Left ventricle myocardium inferior (tissue), 1 donor: ENCODE results near the gene ACAP1. TPM values are rescaled to one million over a fixed set of nuclear protein-coding genes. Genes with fewer than 3 reads are reported as not detected.

Source experiments
- DNase-seq: peaks from one replicate; pipeline ENCODE4 v3.0.0-alpha.2; 2020
- H3K27ac ChIP-seq: fragments of 200-600 bp; replicated peaks from 2 replicates; pipeline ENCODE4 v1.8.0; 2021
- H3K27me3 ChIP-seq: fragments of 200-600 bp; 2 replicates; pipeline ENCODE4 v1.8.0; 2021; ENCODE audit warnings: low read depth
- H3K36me3 ChIP-seq: fragments of 200-600 bp; 2 replicates; pipeline ENCODE4 v1.8.0; 2021
- H3K4me1 ChIP-seq: fragments of 200-600 bp; 2 replicates; pipeline ENCODE4 v1.8.0; 2021
- H3K4me3 ChIP-seq: fragments of 200-600 bp; 2 replicates; pipeline ENCODE4 v1.8.0; 2021; ENCODE audit warnings: mild to moderate bottlenecking, moderate library complexity
- H3K9me3 ChIP-seq: fragments of 200-600 bp; replicated peaks from 2 replicates; pipeline ENCODE4 v1.8.0; 2021
- intact Hi-C: fragments of 100-400 bp; cut with micrococcal nuclease; formaldehyde crosslinking; loops from one replicate; pipeline ENCODE4 v1.11.0; 2022
- total RNA-seq: library from RNA; stranded (reverse); fragmentation: NEBNext Ultra II Directional; extraction: Animal tissue kit (Norgen Biotek cat#: 25700); gene quantifications from one replicate; pipeline ENCODE4 v1.2.1, GENCODE V29; 2021
- TF ChIP-seq, protein P1 (sequence below): fragments of 200-600 bp; IDR thresholded peaks from 2 replicates; pipeline ENCODE4 v1.8.0; 2021; ENCODE audit warnings: antibody characterized with exemption, mild to moderate bottlenecking, borderline replicate concordance
- donor health status: DM: no; HTN: yes; CAD: no; lungs with severe emphysema.

The ACAP1 gene
- total RNA-seq, 1 donor from 2014 or later, result 13.4 TPM

DNA sequence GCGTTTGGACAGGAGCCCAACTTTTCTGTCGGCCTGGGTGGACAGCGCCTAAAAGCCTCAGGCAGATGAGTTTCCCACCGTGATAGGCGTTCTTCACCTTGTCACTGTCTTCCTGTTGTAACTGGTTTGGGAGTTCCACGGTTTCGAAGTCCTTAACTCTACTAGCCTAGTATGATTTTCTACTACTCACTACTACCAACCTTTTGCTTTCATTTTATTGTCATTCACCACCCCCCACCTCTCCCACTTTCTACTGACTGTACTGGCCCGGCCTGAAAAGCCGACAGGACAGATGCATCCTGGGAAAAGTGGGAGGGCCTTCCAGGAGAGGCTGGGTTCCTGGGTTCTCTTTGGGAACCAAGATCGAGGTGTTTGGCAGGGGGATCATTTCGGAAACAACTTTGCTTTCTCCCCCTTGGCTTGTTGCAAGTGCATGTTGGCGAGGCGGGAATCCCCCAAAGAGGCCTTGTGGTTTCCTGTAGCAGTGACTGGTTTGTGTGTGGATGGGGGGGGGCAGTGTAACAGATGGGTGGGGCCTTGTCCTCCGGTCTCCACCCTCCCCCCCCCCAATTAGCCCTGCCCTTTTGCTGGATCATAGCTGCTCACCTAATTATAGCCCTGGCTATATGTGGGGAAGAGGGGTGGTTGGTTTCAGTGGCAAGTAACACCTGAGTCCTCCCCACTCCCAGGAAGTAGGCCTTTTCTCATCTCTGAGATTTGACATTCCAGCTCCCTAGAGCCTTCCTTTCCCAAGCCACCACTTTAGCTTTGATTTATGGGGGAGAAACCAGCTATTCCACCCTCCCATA is 27.5 kb upstream of the ACAP1 start:
- peak overlapping the region; percentile 97 for H3K4me3 ChIP-seq
- peaks cover 46% of the 10 kb centered on the region for H3K36me3 ChIP-seq
- H3K27ac ChIP-seq, result peak overlapping the region; percentile 99
- no peaks in the 10 kb centered on the region for H3K9me3 ChIP-seq
- no peaks in the 10 kb centered on the region for H3K27me3 ChIP-seq
- intact Hi-C loops, result no loop called here
- TF ChIP-seq, protein P1, sequence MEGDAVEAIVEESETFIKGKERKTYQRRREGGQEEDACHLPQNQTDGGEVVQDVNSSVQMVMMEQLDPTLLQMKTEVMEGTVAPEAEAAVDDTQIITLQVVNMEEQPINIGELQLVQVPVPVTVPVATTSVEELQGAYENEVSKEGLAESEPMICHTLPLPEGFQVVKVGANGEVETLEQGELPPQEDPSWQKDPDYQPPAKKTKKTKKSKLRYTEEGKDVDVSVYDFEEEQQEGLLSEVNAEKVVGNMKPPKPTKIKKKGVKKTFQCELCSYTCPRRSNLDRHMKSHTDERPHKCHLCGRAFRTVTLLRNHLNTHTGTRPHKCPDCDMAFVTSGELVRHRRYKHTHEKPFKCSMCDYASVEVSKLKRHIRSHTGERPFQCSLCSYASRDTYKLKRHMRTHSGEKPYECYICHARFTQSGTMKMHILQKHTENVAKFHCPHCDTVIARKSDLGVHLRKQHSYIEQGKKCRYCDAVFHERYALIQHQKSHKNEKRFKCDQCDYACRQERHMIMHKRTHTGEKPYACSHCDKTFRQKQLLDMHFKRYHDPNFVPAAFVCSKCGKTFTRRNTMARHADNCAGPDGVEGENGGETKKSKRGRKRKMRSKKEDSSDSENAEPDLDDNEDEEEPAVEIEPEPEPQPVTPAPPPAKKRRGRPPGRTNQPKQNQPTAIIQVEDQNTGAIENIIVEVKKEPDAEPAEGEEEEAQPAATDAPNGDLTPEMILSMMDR, result no peak
- peaks cover 68% of the 10 kb centered on the region for H3K4me1 ChIP-seq
- DNase-seq, result peak; percentile 63

DNA sequence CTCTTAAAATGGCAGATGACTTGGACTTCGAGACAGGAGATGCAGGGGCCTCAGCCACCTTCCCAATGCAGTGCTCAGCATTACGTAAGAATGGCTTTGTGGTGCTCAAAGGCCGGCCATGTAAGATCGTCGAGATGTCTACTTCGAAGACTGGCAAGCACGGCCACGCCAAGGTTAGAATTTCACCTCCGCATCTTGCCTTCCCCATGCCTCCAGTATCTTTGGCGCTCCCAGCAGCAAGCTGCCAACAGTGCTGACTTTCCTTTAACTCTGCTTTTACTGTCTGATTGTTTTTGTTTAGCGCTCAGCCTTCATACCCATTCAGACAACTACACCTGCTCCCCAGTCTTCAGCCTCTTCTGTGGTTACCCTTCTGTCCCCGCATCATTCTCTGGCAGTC is 26.7 kb upstream of the ACAP1 start:
- Histone ChIP-seq H3K27ac (peak overlapping the region; percentile 99), H3K27me3 (no peaks in the 10 kb centered on the region), H3K4me3 (peak overlapping the region; percentile 97), H3K9me3 (no peaks in the 10 kb centered on the region), H3K4me1 (peaks cover 76% of the 10 kb centered on the region), H3K36me3 (peaks cover 50% of the 10 kb centered on the region)
- TF ChIP-seq, protein P1, result no peak
- intact Hi-C loops, result no loop called here
- DNase-seq, result no peak

DNA sequence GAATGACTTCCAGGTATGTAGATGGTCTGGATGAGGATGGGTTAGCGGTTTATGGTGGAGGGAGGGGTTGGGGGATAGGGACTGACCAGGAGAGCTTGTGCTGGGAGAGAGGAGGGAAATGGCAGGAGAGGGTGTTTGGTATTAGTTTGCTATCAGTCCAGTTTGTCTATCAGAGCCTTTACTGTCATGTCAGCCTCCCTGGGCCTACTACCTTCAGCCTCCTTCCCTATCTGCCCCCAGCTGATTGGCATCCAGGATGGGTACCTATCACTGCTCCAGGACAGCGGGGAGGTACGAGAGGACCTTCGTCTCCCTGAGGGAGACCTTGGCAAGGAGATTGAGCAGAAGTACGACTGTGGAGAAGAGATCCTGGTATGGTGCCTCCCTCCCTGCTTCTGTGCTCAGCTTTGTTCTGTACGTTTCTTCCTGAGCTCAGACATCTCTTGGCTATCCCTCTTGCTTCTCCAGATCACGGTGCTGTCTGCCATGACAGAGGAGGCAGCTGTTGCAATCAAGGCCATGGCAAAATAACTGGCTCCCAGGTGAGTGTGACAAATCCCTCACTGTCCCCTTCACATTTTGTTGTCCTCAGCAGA is 25.1 kb upstream of the ACAP1 start:
- TF ChIP-seq, protein P1, result no peak
- no peaks in the 10 kb centered on the region for H3K27me3 ChIP-seq
- H3K4me1 ChIP-seq, result peaks cover 88% of the 10 kb centered on the region
- intact Hi-C loops, result no loop called here
- no peaks in the 10 kb centered on the region for H3K9me3 ChIP-seq
- H3K27ac ChIP-seq, result no peak overlapping the region
- H3K36me3 ChIP-seq, result peaks cover 54% of the 10 kb centered on the region
- H3K4me3 ChIP-seq, result no peak overlapping the region
- no peak for DNase-seq

- H3K27me3 ChIP-seq, result no peaks in the 10 kb centered on the region
- H3K36me3 ChIP-seq, result peaks cover 67% of the 10 kb centered on the region
- TF ChIP-seq, protein P1, result no peak
- no peak for DNase-seq
- H3K4me1 ChIP-seq, result peaks cover 85% of the 10 kb centered on the region
- no peaks in the 10 kb centered on the region for H3K9me3 ChIP-seq
- H3K4me3 ChIP-seq, result peak overlapping the region; percentile 23
- peak overlapping the region; percentile 43 for H3K27ac ChIP-seq
- intact Hi-C loops, result no loop called here
Observed at GRCh38 chr17:7312432-7313087, 23.8 kb upstream of the ACAP1 start.

DNA sequence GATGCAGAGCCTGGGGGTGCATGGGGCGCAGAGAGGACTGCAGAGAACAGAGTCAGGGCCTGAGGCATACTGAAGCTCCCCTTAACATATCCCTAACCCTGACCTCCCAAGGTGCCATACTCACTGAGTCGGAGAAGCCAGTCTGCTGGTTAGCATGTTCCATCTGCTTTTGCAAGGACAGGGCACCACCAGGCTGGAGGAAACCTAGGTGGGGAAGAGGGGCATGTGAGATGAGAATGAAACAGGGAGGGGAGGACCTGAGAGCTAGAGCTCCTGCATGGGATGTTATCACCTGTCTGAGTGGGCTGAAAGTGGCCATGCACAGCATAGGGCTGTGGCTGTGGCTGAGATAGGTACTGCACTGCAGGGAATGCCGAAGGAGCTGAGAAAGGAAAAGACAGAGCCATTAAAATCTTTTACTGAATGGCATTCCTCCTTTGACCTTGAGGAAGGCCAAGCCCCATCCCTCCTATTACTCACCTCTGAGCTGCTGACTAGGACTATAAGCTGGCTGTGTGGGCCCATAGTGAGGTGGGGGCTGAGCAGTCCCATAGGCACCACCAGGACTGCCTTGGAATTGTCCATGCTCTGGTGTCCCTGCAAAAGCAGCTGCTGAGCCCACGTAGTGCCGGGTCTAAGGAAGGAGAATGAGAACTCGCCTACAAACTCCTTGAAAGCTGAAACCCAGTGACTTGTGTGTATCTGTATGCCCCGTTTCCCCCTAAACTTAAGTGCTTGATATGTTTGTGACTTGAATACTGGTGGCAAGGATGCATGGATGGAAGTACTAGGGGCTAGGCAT is 23.0 kb upstream of the ACAP1 start:
- Histone ChIP-seq H3K4me3 (peak overlapping the region; percentile 84), H3K4me1 (peaks cover 78% of the 10 kb centered on the region), H3K9me3 (no peaks in the 10 kb centered on the region), H3K27ac (peak overlapping the region; percentile 43), H3K36me3 (peaks cover 75% of the 10 kb centered on the region), H3K27me3 (no peaks in the 10 kb centered on the region)
- TF ChIP-seq, protein P1, result no peak
- DNase-seq, result no peak
- intact Hi-C loops, result no loop called here
